ENCODE results near the gene ARHGAP40. TPM values are rescaled to one million over a fixed set of nuclear protein-coding genes. Genes with fewer than 3 reads are reported as not detected.

The ARHGAP40 gene
- total and polyA plus RNA-seq, 10 donors, result 0.03 TPM; not detected in 9

- intact Hi-C loops (cut with DNase I; ENCODE audit: low total_unique reads), result no loop called here
- H3K4me3 ChIP-seq, result no peak overlapping the region
Observed at GRCh38 chr20:38588303-38588702, 13.3 kb upstream of the ARHGAP40 start.

GRCh38 chr20:38589351-38589750 is 12.3 kb upstream of the ARHGAP40 start:
- no peak overlapping the region for H3K4me3 ChIP-seq
- intact Hi-C loops (cut with DNase I; ENCODE audit: low total_unique reads), result no loop called here
- H3K4me1 ChIP-seq, result no peaks in the 10 kb centered on the region
- H3K27ac ChIP-seq, result no peak overlapping the region
- no peaks in the 10 kb centered on the region for H3K9me3 ChIP-seq
- peaks cover 0 to 53% (median 0%) of the 10 kb centered on the region in 7 donors for H3K27me3 ChIP-seq (replicated peaks in 1 of 7)
- H3K36me3 ChIP-seq, result no peaks in the 10 kb centered on the region
- WGBS, 5 donors, result 77 to 92% (median 83%) methylated on average over 4 of the region's 4 CpGs
- DNase-seq, result no peak
- TF ChIP-seq POLR2A (IDR thresholded peaks at IDR 0.05) (no peak), CTCF (IDR thresholded peaks at IDR 0.05 in 8 of 11, conservative IDR thresholded peaks at IDR 0.05 in 3 of 11) (no peak), POLR2AphosphoS5 (IDR thresholded peaks at IDR 0.05) (no peak)

More at GRCh38 chr20:38588303-38588702, 13.3 kb upstream of the ARHGAP40 start:
- no peak overlapping the region for H3K27ac ChIP-seq
- no peaks in the 10 kb centered on the region for H3K36me3 ChIP-seq
- H3K27me3 ChIP-seq (replicated peaks in 1 of 7), result peaks cover 0 to 61% (median 0%) of the 10 kb centered on the region in 7 donors
- H3K9me3 ChIP-seq, result no peaks in the 10 kb centered on the region
- no peak for DNase-seq
- H3K4me1 ChIP-seq, result no peaks in the 10 kb centered on the region
- WGBS, 5 donors, result 79 to 93% (median 90%) methylated on average over 6 of the region's 6 CpGs
- TF ChIP-seq CTCF (IDR thresholded peaks at IDR 0.05 in 8 of 11, conservative IDR thresholded peaks at IDR 0.05 in 3 of 11) (no peak), POLR2AphosphoS5 (IDR thresholded peaks at IDR 0.05) (no peak), POLR2A (IDR thresholded peaks at IDR 0.05) (no peak)

- H3K4me1 ChIP-seq, result no peaks in the 10 kb centered on the region
- no peak for DNase-seq
- H3K27me3 ChIP-seq (replicated peaks in 1 of 7), result peaks cover 0 to 45% (median 0%) of the 10 kb centered on the region in 7 donors
- intact Hi-C loops (cut with DNase I; ENCODE audit: low total_unique reads), result no loop called here
- no peaks in the 10 kb centered on the region for H3K36me3 ChIP-seq
- H3K27ac ChIP-seq, result no peak overlapping the region
- H3K9me3 ChIP-seq, result no peaks in the 10 kb centered on the region
- no peak overlapping the region for H3K4me3 ChIP-seq
- no peak for TF ChIP-seq CTCF (IDR thresholded peaks at IDR 0.05 in 8 of 11, conservative IDR thresholded peaks at IDR 0.05 in 3 of 11)
- no peak for TF ChIP-seq POLR2A (IDR thresholded peaks at IDR 0.05)
- TF ChIP-seq POLR2AphosphoS5 (IDR thresholded peaks at IDR 0.05), result no peak
- WGBS, 5 donors, result 78 to 89% (median 85%) methylated on average over 3 of the region's 3 CpGs
Observed at GRCh38 chr20:38589967-38590675, 11.5 kb upstream of the ARHGAP40 start.

- Histone ChIP-seq H3K9me3 (no peaks in the 10 kb centered on the region), H3K27ac (no peak overlapping the region), H3K4me3 (no peak overlapping the region), H3K36me3 (no peaks in the 10 kb centered on the region), H3K27me3 (replicated peaks in 1 of 7) (peaks cover 0 to 38% (median 0%) of the 10 kb centered on the region in 7 donors), H3K4me1 (no peaks in the 10 kb centered on the region)
- peak; percentile 37 for DNase-seq
- intact Hi-C loops (cut with DNase I; ENCODE audit: low total_unique reads), result no loop called here
- 79 to 85% (median 82%) methylated on average over 17 to 18 of the region's 18 CpGs for WGBS, 5 donors
- TF ChIP-seq CTCF (IDR thresholded peaks at IDR 0.05 in 8 of 11, conservative IDR thresholded peaks at IDR 0.05 in 3 of 11) (no peak), POLR2AphosphoS5 (IDR thresholded peaks at IDR 0.05) (no peak), POLR2A (IDR thresholded peaks at IDR 0.05) (no peak)
Observed at GRCh38 chr20:38590676-38591473, 10.7 kb upstream of the ARHGAP40 start.

Measured in spleen (tissue), 11 donors.